Measurements from ENCODE around the gene ST6GALNAC2.
"Not testable (repeated sequence)": the region's sequence is repeated elsewhere in the genome, so short reads cannot be mapped to it uniquely, and the experiment has no call there.

- not testable (repeated sequence) for TF ChIP-seq SIN3A (IDR thresholded peaks at IDR 0.05; ENCODE audit: borderline replicate concordance, insufficient read depth, low read depth, low read length); CTCF (IDR thresholded peaks at IDR 0.05); POLR2AphosphoS5 (IDR thresholded peaks at IDR 0.05; ENCODE audit: low read depth, low read length)
Observed at GRCh38 chr17:76614064-76614759, 28.6 kb upstream of the ST6GALNAC2 start.

All from Panc1 (cell line).